ENCODE measurements around the gene PACC1.

Gene PACC1

DNA sequence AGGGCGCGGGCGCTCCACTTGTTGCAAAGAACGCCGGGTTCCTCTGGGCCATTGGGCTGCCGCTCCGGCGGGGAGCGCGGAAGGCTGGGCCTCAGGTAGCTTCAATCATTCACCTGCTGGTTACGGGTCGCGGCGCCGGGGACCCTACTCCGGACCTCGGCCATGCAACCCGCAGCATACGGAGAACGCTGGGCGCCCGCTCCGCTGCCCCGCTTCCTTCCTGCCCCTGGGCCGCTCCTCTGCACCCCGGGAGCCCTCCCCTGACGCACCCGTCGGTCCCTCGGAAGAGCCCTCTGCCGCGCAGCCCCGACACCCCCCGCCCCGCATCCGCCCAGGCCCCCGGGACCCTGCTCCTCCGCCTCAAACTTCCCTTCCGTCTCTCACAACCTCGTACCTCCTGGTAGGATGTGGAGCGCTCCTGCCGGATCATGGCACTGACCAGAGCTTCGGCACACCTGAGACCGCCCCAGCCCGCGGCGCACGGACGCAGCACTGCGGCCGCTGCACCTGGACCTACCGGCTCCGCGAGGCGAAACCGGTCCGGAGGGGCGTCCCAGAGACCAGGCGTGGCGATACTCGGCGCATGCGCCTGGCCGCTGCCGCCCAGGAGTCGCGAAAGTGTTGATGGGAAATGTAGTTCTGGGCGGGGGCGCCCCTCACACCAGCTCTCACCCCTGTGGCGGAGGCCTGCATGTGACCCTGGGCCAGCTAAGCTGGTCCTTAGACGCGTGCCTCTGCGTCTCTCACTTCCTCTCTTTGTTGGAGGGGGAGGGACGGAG is at the start of gene PACC1:
PACC1 (minus strand) TSS at position 559 of the 779 bp plus-strand sequence; CDS start at position 430, 129 bp downstream.
- DNase-seq (ENCODE audit: low spot score), result peak; percentile 95

DNA sequence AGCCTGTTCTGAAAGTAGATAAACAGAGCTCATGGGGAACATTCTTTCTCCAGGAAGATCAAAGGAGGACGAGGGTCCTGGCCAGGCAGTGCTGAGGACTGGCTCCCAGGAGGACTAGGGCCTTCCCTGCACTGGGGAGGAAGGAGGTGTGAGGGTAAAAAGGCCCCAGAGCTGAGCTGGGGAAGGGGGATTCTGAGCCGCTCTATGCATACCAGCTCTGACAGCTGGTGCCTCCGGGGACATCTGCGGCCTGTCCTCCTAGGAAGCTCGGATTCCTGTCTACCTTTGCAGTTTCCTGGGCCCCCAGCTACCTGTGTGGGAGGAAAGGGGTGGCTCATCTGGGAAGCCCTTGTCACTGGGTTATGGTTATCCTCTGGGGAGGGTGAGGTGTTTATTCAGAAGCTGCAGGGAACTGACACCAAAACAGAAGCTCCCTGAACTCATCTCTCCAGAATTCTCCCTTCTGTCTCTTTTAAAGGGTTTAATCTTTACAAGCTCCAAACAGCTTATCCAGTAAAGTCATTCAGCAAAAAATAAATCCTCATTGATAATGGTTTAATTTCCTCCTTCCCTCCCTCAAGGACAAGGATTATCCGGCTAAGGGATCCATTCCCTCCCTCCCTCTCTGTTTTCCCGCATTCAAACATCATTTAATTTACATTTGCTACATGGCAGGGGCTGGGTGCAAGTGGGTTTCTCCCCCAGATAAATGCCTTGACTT is 49.0 kb upstream of the PACC1 start:
- DNase-seq (ENCODE audit: low spot score), result no peak

DNA sequence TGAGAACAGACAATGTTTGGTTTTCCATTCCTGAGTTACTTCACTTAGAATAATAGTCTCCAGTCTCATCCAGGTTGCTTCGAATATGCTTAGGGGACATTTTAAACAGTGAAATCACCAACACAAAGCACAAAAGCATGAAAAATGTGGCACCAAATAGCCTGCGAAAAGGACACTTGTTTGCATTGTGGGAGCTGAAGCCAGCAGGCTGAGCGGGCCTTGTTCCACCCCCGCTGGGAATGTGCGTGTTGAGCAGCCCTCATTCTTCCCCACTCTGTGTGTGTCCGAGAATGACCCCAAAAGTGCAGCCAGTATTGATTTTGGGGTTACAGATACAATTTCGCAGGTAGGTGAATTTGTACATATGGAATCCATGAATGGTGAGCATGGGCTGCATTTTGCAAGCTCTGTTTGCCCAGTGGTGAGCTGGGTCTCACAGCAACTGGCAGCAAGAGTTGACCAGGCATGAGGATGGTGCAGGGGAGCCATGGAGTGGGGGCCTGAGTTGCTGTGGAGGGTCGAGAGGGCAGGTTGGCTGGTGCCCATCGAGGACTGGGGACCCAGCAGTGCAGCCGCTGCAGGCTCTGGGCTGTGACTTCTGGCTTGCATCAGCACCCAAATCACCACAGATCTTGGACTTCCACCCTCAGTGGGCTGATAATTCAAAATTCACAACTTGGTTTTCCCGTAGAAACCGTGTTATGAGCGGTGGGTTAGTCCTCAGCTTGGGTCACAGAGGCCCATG is 47.4 kb upstream of the PACC1 start:
- DNase-seq (ENCODE audit: low spot score), result no peak

DNA sequence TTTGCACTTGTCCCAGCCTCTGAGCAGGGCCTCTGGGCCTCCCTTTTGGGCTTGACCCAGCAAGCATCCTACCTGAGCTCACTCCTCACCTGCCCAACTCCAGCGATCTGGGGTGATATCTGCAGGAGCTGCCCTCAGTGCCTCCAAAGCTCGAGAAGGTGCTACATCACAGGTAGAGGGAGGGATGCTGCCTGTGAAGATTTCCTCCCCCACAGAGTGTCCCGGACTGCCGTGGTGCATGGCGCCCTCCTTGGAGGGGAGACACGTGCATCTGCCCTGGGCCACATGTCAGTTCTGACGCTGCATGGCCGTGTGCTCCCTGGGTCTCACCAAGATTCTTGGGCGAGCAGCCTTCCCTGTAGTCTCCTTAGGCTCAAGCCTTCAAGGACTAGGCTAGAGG is 45.7 kb upstream of the PACC1 start:
- no peak for DNase-seq (ENCODE audit: low spot score)

DNA sequence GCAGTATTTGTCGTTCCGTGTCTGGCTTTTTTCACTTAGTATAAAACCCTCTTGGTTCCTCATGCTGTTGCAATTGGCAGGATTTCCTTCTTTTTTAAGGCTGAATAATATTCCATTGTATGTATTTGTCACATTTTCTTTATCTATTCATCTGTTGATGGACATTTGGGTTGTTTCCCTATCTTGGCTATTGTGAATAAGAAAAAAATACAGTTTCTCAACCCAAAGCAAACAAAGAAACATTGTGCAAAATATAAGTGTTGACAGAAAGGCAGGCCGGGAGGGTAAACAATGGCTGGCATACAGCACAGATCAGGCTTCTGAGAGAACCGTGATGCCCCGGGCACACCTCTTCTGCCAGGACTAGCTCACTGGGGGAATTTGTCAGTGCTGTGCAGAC is 45.0 kb upstream of the PACC1 start:
- DNase-seq (ENCODE audit: low spot score), result no peak

- DNase-seq (ENCODE audit: low spot score), result no peak
Observed at GRCh38 chr1:212458817-212459216, 44.1 kb upstream of the PACC1 start.

DNA sequence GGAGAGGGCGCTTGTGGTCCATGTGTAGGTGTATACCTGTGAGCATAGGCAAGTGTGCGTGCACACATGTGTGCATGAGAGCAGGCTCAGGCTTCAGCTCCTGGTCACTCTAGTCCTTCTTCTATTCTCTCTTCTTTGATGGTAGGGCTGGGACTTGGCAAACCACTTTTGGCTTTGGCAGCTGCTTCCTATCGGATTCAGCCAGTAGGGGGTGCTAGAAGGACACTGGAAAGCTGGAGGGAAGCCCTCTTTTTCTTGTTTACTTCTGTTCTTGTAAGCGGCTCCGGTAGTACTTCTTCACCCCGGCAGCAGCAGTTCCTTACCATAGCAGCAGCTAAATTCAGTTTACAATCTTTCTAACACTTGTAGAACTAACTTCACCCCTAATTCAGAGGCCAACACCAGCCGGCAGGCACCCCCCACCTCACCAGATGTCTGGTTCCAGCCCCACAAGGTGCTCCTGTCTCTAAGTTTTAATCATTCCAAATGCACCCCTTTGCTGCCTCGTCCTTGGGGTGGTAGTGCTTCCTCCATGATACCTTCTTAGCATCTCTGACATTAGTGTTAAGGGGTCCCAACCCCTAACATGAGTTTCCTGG is 43.2 kb upstream of the PACC1 start:
- peak; percentile 43 for DNase-seq (ENCODE audit: low spot score)

DNA sequence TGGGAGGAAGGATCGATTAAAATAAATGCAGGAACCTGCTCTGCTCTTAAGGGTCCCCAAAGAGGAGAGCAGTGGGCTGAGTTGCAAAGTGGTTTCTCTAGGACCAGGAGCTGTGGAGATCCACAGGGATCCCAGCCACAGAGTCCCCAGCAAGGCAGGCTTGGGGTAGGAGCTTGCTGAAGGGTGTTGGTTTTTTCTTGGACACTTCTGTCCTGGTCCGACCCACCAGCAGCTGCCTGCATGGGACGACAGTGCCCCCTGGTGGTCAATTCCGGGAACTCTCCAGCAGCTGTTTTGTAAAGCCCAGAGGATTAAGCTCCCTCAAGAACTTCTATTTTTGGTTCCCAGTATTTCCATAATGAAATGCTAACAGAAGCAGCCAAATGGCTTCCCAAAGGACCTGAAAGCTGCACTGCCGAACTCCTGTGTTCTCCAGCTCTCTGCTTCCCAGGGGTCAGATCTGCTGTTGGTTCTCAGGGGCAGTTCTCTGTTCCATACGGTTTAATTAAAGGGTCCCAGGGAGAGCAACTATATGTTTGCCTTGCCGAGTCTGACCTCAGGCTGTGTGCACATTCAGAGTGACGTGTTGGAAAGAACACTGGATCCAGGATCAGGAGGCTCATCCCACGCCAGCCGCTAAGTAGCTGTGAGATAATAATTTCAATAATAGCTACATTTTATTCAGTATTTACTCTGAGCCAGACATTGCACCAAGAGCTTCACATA is 41.3 kb upstream of the PACC1 start:
- peak; percentile 80 for DNase-seq (ENCODE audit: low spot score)

DNA sequence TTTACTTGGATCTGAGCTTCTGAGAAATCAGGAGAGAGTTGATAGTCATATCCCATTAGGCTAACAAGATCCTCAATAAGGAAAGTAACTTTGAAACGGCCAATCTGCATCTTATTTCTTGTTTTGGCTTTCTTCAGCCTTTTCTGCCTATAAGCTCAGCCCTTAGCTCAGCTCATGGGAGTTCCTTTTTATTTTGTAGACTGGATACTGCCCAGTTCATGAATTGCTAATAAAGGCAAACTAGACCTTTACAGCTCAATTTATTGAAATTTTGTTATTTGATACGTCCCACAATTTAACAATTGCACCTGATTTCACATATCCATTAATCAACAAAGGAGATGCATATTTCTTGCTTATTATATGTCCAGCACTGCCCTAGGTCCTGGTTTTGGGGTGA is 40.7 kb upstream of the PACC1 start:
- no peak for DNase-seq (ENCODE audit: low spot score)

DNA sequence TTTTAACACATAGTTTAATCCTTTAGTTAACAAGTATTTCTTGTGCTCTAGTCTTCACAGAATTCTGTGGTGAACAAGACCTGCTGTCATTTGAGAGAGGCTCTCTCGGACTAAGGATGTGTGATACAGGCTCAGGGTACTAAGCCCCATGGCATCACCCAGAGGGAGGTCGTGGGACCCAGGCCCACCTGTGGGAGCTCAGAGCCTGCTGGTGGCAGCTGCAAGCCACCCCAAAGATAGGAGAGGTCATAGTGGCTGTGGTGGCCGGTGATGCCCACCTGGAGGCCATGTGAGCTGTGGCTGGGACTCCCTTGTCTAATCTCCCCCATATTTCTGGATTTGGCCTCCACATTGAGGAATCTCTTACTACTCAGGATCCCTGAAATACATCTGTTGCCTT is 40.1 kb upstream of the PACC1 start:
- no peak for DNase-seq (ENCODE audit: low spot score)

DNA sequence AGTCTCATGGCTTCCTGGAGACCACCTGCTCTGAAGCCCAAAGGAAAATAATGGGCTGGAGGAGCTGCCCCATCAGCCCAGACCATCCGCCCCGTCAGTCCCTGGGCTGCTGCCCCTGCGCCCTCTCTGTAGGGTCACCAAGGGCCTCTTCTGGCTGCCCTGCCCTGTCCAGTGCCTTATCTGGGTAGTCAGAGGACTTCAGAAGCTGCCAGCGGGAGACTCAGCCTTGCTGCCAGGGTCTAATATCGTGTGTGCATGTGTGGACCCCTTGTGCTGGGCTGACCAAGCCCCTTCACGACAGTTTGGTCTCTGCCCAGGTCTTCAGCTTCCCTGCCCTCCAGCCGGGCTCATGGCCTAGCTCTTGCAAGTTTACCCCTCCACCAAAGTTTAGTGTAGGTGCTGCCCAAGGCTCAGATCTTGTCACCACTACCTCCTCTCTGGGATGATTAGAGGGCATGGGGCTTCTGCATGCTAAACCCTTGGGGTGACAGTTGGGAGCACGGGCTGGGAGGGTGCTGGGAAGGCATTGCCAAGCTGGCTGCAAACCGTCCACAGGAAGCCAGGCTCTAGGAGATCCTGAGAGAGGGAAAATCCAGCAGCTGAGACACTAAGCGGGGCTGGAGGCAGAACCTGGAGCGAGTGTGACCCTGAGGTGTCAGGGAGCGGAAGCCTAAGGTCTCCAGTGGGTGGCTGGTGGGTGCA is 38.6 kb upstream of the PACC1 start:
- DNase-seq (ENCODE audit: low spot score), result no peak

DNA sequence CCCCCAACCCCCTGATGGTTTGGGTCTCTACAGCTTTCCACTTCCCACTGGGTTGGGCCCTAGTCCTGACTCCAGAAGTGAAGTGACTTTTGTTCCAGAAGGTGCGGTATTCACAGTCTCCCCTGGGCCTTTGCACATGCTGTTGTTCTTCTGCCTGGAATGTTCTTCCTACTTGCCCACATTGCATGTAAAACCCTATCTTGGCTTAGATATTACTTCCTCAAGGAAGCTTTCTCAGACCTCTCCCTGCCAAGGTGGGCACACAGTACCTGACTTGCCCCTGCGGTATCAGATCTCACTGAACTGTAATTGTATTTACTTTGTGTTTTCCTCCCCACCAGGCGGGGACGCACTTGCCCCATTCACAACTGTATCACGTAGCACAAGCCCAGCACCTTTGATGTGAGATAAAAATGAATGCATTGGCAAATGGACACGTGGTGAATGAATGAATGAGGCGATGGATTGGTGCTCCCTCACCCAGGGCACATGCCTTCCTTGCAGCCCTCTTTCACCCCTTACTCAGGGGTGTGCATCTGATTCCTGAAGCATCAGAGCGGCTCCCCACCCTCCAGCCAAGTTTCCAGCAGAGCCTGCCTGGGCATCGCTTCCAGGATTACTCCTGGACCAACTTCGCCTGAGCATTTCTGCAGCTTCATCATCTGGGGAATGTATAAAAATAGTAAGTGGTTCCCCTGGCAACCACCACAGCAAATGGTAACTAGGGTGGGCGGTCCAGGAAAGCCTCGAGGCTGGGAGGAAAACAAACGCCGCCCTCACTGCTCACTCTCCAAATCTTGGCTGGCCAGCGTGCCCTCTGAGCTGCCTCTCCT is 37.9 kb upstream of the PACC1 start:
- DNase-seq (ENCODE audit: low spot score), result no peak

DNA sequence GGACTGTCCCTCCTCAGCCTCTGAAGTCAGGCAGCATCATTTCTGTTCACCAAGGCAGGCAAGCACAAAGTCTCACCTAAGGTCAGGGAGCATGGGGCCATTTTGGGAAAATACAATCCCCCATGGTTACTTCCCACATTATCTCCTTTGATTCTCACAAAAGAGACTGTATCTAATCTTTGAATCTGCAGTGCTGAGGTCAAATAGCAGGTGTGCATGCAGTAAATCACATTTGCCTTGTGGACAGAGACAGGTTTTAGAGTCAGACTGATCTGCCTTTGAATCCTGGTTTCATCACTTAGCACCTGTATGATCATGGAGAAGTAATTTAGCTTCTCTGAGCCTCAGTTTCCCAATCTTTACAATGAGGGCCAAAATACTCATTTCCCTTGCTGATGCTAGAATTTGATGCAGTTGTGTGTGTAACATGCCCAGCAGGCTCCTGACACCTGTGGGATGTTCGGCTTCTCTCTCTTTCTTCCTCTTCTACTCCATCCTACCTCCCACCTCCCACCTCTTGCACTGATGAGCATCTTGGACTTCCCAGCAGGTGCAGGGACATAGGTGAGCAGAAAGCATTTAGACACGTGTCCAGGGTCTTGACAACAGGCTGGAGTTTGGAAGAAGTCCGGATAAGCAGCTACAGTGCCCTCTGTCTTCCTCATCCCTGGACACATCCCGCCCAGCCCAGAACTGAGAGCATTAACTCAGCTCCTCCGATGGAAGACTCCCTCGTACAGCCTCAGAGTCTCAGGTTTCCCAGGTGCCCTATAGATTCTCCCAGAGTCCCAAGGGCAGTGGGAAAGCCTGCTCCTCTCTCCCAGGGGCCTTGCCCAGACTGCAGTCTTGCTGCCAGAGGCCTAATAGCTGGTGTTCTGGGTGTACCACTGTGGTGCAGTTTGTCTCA is 37.0 kb upstream of the PACC1 start:
- no peak for DNase-seq (ENCODE audit: low spot score)

- no peak for DNase-seq (ENCODE audit: low spot score)
Observed at GRCh38 chr1:212450331-212450881, 35.7 kb upstream of the PACC1 start.

- DNase-seq (ENCODE audit: low spot score), result no peak
Observed at GRCh38 chr1:212447478-212447877, 32.8 kb upstream of the PACC1 start.

DNA sequence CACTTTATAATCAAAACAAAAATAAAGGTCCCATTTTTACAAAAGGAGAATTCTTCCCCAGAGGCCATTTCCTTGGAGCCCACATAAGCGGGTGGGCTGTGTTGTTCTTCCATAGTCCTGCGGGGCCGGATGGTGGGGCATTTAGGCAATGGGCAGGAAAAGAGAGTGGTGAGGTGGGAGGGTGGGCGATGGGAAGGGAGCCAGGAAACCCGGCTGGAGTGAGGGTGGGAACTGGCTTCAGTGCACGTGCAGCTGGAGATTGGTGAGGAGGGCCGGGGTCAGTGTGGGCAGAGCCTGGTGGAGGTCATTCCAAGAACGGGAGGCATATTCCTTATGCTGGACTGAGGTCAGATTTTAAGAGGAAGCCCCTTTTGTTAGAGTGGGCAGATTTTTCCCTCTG is 31.6 kb upstream of the PACC1 start:
- no peak for DNase-seq (ENCODE audit: low spot score)

DNA sequence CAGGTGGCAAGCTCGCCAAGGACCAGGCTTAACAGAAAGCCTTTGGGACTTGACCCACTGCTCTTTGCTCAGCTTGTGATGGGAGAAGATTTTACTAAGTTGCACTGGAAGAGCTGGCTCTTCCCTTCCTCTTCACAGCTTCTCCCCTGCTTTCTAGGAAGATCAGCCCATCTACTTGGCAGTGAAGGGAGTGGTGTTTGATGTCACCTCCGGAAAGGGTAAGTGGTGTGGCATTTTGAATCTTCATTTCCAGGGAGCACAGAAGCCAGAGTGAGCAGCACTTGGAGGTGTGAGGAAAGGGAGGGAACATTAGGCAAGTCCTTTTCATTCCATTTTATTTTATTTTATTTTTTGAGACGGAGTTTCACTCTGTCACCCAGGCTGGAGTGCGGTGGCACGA is 27.7 kb upstream of the PACC1 start:
- DNase-seq (ENCODE audit: low spot score), result no peak

DNA sequence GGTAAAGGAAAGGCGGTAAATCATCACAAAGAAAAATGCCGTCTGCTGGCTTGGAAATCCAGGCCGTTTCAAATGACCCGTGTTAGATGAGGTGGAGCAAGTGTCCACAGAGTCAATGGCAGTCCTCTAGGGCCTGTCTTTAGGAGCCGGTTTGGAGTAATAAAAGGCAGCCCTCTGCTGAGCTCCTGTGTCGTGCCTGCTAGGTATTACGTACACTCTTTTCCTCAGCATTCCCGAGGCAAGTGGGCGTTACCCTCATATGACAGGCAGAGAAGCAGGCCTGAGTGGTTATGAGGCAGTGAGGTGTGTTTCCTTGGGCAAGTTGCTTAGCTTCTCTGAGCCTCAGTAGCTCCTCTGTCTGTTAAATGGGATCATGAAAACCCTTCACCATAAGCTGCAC is 25.7 kb upstream of the PACC1 start:
- DNase-seq (ENCODE audit: low spot score), result no peak

GRCh38 chr1:212438831-212439237 is 24.1 kb upstream of the PACC1 start:
- no peak for DNase-seq (ENCODE audit: low spot score)
